GM04503 (cell line): ENCODE data around the gene PUS10.

Source experiments
- DNase-seq: peaks from one replicate; pipeline ENCODE4 v3.0.0-alpha.2; 2012; ENCODE audit warnings: low read depth

The PUS10 gene

GRCh38 chr2:60966507-60967405 lies 51.3 kb downstream of the PUS10 start:
- DNase-seq = no peak

GRCh38 chr2:60965499-60965785 lies 52.6 kb downstream of the PUS10 start:
- DNase-seq = no peak

- DNase-seq = no peak
These were observed 53.2 kb downstream of the PUS10 start for GRCh38 chr2:60964651-60965498.

- DNase-seq = no peak
These were observed 54.9 kb downstream of the PUS10 start for GRCh38 chr2:60963190-60963589.

- DNase-seq = no peak
These were observed 55.5 kb downstream of the PUS10 start for GRCh38 chr2:60962528-60962927.

- DNase-seq = peak; percentile 50
These were observed 56.6 kb downstream of the PUS10 start for GRCh38 chr2:60961457-60961856.

- DNase-seq = no peak
These were observed 57.3 kb downstream of the PUS10 start for GRCh38 chr2:60960706-60961105.

- no peak for DNase-seq
These were observed 58.6 kb downstream of the PUS10 start for GRCh38 chr2:60959501-60959900.

GRCh38 chr2:60958800-60959199 lies 59.3 kb downstream of the PUS10 start:
- DNase-seq = peak; percentile 44

- no peak for DNase-seq
These were observed 59.7 kb downstream of the PUS10 start for GRCh38 chr2:60958361-60958760.

- no peak for DNase-seq
These were observed 60.4 kb downstream of the PUS10 start for GRCh38 chr2:60957643-60958042.

GRCh38 chr2:60957224-60957623 lies 60.8 kb downstream of the PUS10 start:
- DNase-seq = no peak

GRCh38 chr2:60954139-60954538 lies 63.9 kb downstream of the PUS10 start:
- DNase-seq = no peak

GRCh38 chr2:60948926-60949579 lies 69.0 kb downstream of the PUS10 start:
- DNase-seq = no peak

GRCh38 chr2:60948161-60948560 lies 69.9 kb downstream of the PUS10 start:
- no peak for DNase-seq

GRCh38 chr2:60947056-60947455 lies 71.0 kb downstream of the PUS10 start:
- no peak for DNase-seq

- no peak for DNase-seq
These were observed 72.7 kb downstream of the PUS10 start for GRCh38 chr2:60945341-60945740.

- DNase-seq = no peak
These were observed 78.4 kb downstream of the PUS10 start for GRCh38 chr2:60939622-60940021.

GRCh38 chr2:60938301-60938700 lies 79.8 kb downstream of the PUS10 start:
- DNase-seq = no peak

GRCh38 chr2:60936757-60937156 lies 81.3 kb downstream of the PUS10 start:
- no peak for DNase-seq

- no peak for DNase-seq
These were observed 83.8 kb downstream of the PUS10 start for GRCh38 chr2:60934165-60934722.

- no peak for DNase-seq
These were observed 85.1 kb downstream of the PUS10 start for GRCh38 chr2:60932954-60933353.
